ENCODE results near the gene PRKN.
"Not testable (repeated sequence)": the region's sequence is repeated elsewhere in the genome, so short reads cannot be mapped to it uniquely, and the experiment has no call there.

The PRKN gene

DNA sequence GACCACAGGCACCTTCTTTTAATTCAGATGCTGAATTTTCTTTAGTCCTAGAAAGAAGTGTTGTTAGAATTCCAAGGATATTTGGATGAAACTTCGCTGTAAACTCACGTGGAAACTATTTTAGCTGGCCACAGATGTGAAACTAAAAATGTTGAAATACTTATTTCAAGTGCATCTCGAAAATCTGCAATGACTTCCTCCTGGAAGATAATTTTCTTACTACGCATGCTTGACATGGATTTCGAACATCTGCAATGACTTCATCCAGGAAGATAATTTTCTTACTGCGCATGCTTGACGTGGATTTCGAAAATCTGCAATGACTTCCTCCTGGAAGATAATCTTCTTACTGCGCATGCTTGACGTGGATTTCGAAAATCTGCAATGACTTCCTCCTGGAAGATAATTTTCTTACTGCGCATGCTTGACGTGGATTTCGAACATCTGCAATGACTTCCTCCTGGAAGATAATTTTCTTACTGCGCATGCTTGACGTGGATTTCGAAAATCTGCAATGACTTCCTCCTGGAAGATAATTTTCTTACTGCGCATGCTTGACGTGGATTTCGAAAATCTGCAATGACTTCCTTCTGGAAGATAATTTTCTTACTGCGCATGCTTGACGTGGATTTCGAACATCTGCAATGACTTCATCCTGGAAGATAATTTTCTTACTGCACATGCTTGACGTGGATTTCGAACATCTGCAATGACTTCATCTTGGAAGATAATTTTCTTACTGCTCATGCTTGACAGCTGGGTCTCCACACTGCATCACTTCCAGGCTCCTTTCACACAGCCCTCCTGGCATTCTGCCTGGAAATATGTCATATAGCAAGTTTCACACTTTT, 336.4 kb downstream of the PRKN start:
- H3K9me3 Mint-ChIP-seq; DNase-seq (ENCODE audit: low spot score in 2 of 2): not testable (repeated sequence)

DNA sequence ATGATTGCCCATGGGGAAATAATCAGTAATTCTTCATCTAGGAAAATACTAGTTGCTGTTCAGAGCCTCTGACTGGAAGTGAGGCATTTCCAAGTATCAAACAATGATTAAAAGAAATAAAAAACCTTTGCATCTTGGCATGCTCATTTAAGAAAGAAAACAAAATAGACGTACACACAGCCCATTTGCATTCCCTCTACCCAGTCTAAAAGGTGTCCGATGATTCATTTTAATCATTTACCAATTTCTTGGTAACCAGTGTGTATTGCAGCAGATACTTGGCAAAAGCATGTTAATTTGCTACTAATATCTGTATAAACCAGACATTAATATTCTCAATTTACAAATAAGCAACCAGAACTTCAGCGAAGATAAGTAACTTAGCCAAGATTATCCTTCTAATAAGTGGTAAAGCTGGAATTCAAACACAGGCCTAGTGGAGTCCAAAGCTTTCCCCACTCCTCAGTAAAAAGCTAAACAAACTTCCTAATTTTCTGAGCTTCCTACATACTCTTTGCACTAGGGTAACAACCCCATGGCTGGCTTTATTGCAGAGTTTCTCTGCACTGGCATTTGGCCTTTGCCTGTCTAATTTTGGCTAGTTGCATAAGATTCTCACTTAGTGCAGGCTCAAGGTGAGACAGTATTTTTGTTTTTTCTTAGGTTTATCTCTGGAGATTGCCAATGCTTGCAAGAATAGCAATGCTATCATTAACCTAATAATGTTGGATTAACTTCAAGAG, 338.1 kb downstream of the PRKN start:
- ATAC-seq (ENCODE audit: low read depth) (no peak), DNase-seq (ENCODE audit: low spot score in 2 of 2) (no peak)
- H3K36me3 Mint-ChIP-seq: peaks cover 7% of the 10 kb centered on the region
- no peaks in the 10 kb centered on the region for H3K27me3 Mint-ChIP-seq
- H3K4me1 Mint-ChIP-seq: no peaks in the 10 kb centered on the region
- no peak overlapping the region for H3K4me3 Mint-ChIP-seq
- H3K27ac Mint-ChIP-seq: no peak overlapping the region
- H3K9me3 Mint-ChIP-seq: no peaks in the 10 kb centered on the region

More for the DNA sequence above, 336.4 kb downstream of the PRKN start:
- H3K27ac Mint-ChIP-seq; ATAC-seq (ENCODE audit: low read depth); H3K4me3 Mint-ChIP-seq; H3K4me1 Mint-ChIP-seq; H3K36me3 Mint-ChIP-seq; H3K27me3 Mint-ChIP-seq: not testable (repeated sequence)

DNA sequence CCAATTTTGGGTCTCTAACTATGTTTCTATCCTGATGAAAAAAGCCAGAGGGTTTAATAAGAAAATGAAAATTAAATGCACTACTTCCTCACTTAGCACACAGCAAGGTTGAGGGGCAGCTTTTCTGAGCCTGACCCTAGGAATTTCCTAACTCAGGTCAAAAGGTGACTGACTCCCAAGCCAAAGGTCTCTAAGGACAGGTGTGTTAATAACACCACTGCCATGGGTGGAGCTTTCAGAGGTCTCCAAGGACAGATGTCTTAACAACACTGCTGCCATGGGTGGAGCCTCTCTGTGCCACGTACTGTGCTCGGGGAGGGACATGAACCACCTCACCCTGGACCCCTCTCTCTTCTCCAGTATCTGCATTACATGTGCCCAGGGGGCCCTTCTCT, 339.2 kb downstream of the PRKN start:
- H3K27ac Mint-ChIP-seq: no peak overlapping the region
- no peaks in the 10 kb centered on the region for H3K4me1 Mint-ChIP-seq
- DNase-seq (ENCODE audit: low spot score in 2 of 2) (no peak), ATAC-seq (ENCODE audit: low read depth) (no peak)
- no peak overlapping the region for H3K4me3 Mint-ChIP-seq
- peaks cover 1% of the 10 kb centered on the region for H3K9me3 Mint-ChIP-seq
- no peaks in the 10 kb centered on the region for H3K27me3 Mint-ChIP-seq
- H3K36me3 Mint-ChIP-seq: peaks cover 7% of the 10 kb centered on the region

DNA sequence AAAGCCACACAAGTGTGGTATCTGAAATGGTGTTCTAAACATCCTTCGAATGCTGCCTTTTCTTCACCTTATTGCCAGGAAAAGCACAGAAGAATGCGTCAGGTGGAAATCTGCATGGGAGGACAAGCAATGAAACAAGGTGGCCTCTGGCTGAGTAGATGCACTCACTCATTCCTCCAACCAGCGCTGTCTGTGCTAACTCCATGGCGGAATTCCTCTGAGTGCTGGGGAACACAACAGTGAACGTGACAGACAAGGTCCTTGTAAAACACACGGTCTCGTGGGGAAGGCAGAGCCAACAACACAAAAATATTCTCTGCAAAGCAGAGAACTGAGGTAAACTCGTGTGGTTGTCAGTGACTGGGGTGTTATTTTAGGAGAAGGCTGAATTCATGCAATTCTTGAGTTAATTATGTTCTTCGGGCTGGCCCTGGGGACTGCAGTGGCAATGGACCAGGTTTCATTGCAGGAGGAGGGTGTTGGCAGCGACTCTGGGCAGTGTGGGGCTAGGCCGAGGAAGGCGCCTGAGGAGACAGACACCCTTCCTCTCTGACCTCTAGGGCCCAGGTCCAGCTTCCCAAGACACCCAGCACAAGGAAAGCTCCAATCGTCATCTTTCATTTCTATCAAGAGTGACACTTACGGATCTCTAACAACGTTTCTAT, 339.7 kb downstream of the PRKN start:
- Mint-ChIP-seq H3K27me3 (no peaks in the 10 kb centered on the region), H3K9me3 (peaks cover 1% of the 10 kb centered on the region), H3K4me1 (no peaks in the 10 kb centered on the region), H3K4me3 (no peak overlapping the region), H3K36me3 (peaks cover 7% of the 10 kb centered on the region), H3K27ac (no peak overlapping the region)
- DNase-seq (ENCODE audit: low spot score in 2 of 2) (no peak), ATAC-seq (ENCODE audit: low read depth) (no peak)

DNA sequence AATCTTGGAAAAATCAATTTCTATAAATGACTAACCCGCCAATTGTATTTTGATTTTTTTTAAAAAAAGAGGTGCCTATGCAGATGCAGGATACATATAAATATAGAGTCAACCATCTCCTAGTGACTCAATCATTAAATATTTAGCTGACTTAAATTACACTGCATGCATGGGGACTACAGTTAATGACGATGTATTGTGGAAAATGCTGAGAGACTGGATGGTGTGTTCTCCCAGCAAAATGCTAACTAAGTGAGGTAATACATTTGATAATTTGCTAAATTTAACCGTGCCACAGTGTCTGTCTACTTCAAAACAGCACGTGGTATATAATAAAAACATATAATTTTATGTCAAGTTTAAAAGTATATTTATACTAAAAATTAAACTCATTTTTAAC, 341.6 kb downstream of the PRKN start:
- H3K4me3 Mint-ChIP-seq: no peak overlapping the region
- no peak overlapping the region for H3K27ac Mint-ChIP-seq
- ATAC-seq (ENCODE audit: low read depth) (no peak), DNase-seq (ENCODE audit: low spot score in 2 of 2) (no peak)
- H3K36me3 Mint-ChIP-seq: peaks cover 2% of the 10 kb centered on the region
- no peaks in the 10 kb centered on the region for H3K27me3 Mint-ChIP-seq
- peaks cover 1% of the 10 kb centered on the region for H3K9me3 Mint-ChIP-seq
- H3K4me1 Mint-ChIP-seq: no peaks in the 10 kb centered on the region

DNA sequence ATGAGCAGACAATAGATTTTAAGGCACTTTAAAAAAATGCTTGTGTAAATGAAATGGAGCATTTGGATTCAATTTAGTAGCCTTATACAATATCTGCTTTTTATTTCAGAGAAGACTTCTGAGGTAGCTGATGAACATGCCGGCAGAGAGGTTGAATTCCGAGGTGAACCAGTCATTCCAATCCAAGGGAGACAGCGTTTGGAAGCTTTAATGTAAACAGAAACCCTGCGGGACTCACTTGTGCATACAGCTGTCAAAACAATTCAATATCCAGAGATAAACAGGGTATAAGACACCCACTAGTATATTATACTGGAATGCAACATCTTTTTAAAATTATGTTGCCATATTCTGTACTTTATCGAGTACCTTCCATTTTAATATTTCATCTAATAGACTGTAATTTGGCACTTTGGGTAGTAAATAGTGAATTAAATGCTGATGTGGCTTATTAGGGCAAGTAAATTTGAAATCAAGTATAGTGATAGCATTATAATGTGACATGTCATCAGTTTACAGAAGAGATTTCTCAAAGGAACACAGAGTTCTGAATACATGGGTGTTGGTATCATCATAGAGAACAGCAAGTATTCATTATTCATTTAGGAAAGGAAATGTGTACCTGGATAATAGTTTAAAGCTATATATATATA, 347.7 kb downstream of the PRKN start:
- DNase-seq (ENCODE audit: low spot score in 2 of 2): no peak
- H3K27ac Mint-ChIP-seq: no peak overlapping the region

GRCh38 chr6:162377735-162378134, 349.8 kb downstream of the PRKN start:
- DNase-seq (ENCODE audit: low spot score in 2 of 2): no peak
- H3K27ac Mint-ChIP-seq: no peak overlapping the region
- H3K4me3 Mint-ChIP-seq: no peak overlapping the region
- ATAC-seq (ENCODE audit: low read depth): no peak
- H3K9me3 Mint-ChIP-seq: no peaks in the 10 kb centered on the region
- no peaks in the 10 kb centered on the region for H3K27me3 Mint-ChIP-seq
- no peaks in the 10 kb centered on the region for H3K4me1 Mint-ChIP-seq
- no peaks in the 10 kb centered on the region for H3K36me3 Mint-ChIP-seq

More for the DNA sequence above, 347.7 kb downstream of the PRKN start:
- Mint-ChIP-seq H3K4me3 (no peak overlapping the region), H3K27me3 (no peaks in the 10 kb centered on the region), H3K36me3 (no peaks in the 10 kb centered on the region), H3K9me3 (peaks cover 1% of the 10 kb centered on the region), H3K4me1 (no peaks in the 10 kb centered on the region)
- ATAC-seq (ENCODE audit: low read depth): no peak

- DNase-seq (ENCODE audit: low spot score in 2 of 2): no peak
- Mint-ChIP-seq H3K4me3 (no peak overlapping the region), H3K9me3 (no peaks in the 10 kb centered on the region)
These were observed 353.7 kb downstream of the PRKN start for GRCh38 chr6:162373868-162374267.

DNA sequence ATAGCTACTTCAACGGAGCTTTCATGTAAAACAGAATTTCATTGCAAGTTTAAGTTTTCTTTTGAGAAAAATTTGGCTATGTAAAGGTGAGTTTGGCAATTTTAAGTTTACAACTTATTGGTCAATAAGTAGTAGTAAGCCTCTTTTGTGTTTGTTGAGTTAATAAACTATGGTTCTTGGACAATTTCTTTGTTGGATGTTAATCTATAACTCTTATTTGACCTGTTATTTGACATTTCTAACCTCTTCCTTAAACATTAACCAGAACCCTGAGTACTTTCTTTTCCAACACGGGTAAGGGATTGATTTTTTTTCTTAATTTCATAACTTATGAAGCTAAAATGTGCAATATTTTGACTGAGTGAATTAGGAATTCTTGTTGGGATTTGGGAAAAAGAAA, 354.4 kb downstream of the PRKN start:
- H3K27me3 Mint-ChIP-seq: no peaks in the 10 kb centered on the region
- H3K27ac Mint-ChIP-seq: no peak overlapping the region
- no peak for ATAC-seq (ENCODE audit: low read depth)
- H3K9me3 Mint-ChIP-seq: no peaks in the 10 kb centered on the region
- no peak overlapping the region for H3K4me3 Mint-ChIP-seq
- H3K4me1 Mint-ChIP-seq: no peaks in the 10 kb centered on the region
- DNase-seq (ENCODE audit: low spot score in 2 of 2): no peak
- H3K36me3 Mint-ChIP-seq: no peaks in the 10 kb centered on the region

More at GRCh38 chr6:162373868-162374267, 353.7 kb downstream of the PRKN start:
- Mint-ChIP-seq H3K27ac (no peak overlapping the region), H3K36me3 (no peaks in the 10 kb centered on the region), H3K4me1 (no peaks in the 10 kb centered on the region), H3K27me3 (no peaks in the 10 kb centered on the region)
- ATAC-seq (ENCODE audit: low read depth): no peak

DNA sequence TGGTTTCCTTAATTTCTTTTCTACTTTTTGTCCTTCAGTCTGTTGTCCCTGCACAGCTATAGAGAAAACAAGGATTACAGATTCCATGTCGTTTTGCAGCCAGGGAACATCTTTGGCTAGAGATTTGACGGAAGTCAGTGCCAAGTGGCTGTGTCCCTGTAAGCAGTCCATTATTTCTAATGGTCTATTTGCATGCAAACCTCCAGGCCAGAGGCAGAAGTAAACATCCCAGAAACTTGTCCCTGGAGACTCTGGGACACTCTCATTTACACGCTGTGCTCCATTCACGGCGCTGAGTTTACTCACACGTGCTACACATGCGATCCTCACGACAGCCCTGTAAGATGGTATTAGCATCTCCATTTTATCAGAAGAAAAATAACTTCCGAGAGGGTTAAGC, 355.5 kb downstream of the PRKN start:
- H3K27ac Mint-ChIP-seq: no peak overlapping the region
- H3K27me3 Mint-ChIP-seq: no peaks in the 10 kb centered on the region
- DNase-seq (ENCODE audit: low spot score in 2 of 2) (no peak), ATAC-seq (ENCODE audit: low read depth) (no peak)
- H3K9me3 Mint-ChIP-seq: no peaks in the 10 kb centered on the region
- peaks cover 2% of the 10 kb centered on the region for H3K36me3 Mint-ChIP-seq
- H3K4me1 Mint-ChIP-seq: no peaks in the 10 kb centered on the region
- no peak overlapping the region for H3K4me3 Mint-ChIP-seq

GRCh38 chr6:162371121-162371520, 356.4 kb downstream of the PRKN start:
- ATAC-seq (ENCODE audit: low read depth) (no peak), DNase-seq (ENCODE audit: low spot score in 2 of 2) (no peak)
- Mint-ChIP-seq H3K27me3 (no peaks in the 10 kb centered on the region), H3K36me3 (peaks cover 2% of the 10 kb centered on the region), H3K4me3 (no peak overlapping the region), H3K27ac (no peak overlapping the region), H3K4me1 (no peaks in the 10 kb centered on the region), H3K9me3 (no peaks in the 10 kb centered on the region)

- Mint-ChIP-seq H3K4me1 (no peaks in the 10 kb centered on the region), H3K36me3 (peaks cover 2% of the 10 kb centered on the region), H3K4me3 (no peak overlapping the region), H3K9me3 (no peaks in the 10 kb centered on the region), H3K27me3 (no peaks in the 10 kb centered on the region), H3K27ac (no peak overlapping the region)
- ATAC-seq (ENCODE audit: low read depth) (no peak), DNase-seq (ENCODE audit: low spot score in 2 of 2) (no peak)
These were observed 358.5 kb downstream of the PRKN start for GRCh38 chr6:162369091-162369490.

DNA sequence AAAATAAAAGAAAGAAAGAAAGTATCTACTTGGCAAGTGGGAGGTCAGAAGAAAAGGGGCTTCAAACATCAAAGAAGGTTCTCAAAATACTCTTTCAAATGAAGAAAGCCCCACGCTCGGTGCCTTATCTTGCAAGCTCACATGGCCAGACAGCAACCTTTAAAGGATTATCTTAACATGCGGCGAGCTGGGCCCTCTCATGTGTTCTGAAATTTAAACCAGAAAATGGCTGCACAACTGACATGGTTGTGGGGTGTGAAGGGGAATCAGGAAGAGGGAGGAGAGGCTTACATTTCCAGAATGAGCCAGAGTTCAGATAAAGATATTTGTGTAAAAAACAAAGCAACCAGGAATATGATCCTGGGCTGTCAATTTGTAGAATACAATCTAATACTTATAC, 363.1 kb downstream of the PRKN start:
- peaks cover 2% of the 10 kb centered on the region for H3K36me3 Mint-ChIP-seq
- ATAC-seq (ENCODE audit: low read depth) (no peak), DNase-seq (ENCODE audit: low spot score in 2 of 2) (no peak)
- no peak overlapping the region for H3K4me3 Mint-ChIP-seq
- no peaks in the 10 kb centered on the region for H3K9me3 Mint-ChIP-seq
- H3K4me1 Mint-ChIP-seq: no peaks in the 10 kb centered on the region
- no peaks in the 10 kb centered on the region for H3K27me3 Mint-ChIP-seq
- H3K27ac Mint-ChIP-seq: no peak overlapping the region

GRCh38 chr6:162363757-162364156, 363.8 kb downstream of the PRKN start:
- ATAC-seq (ENCODE audit: low read depth) (no peak), DNase-seq (ENCODE audit: low spot score in 2 of 2) (no peak)
- Mint-ChIP-seq H3K36me3 (peaks cover 2% of the 10 kb centered on the region), H3K4me1 (no peaks in the 10 kb centered on the region), H3K9me3 (no peaks in the 10 kb centered on the region), H3K27ac (no peak overlapping the region), H3K4me3 (no peak overlapping the region), H3K27me3 (no peaks in the 10 kb centered on the region)

Measured in memory B cell (primary cell).